DND-41 (cell line): Measurements from ENCODE around the gene PDZRN3.

ENCODE experiments used
- ATAC-seq: fragments of 200-7000 bp; cut with Tn5 transposase; 3 replicates; pipeline ENCODE4 v1.9.1; 2021; ENCODE audit warnings: low read depth; ENCODE audit not compliant: insufficient read depth
- DNase-seq: peaks from one replicate; pipeline ENCODE4 v3.0.0-alpha.2; 2020
- H2AFZ ChIP-seq: 2 replicates; pipeline ENCODE4 v1.6.0; 2012; ENCODE audit warnings: low read depth, low read length
- H3K27ac ChIP-seq: 2 replicates; pipeline ENCODE4 v1.5.1; 2012; ENCODE audit warnings: low read length, inconsistent platforms
- H3K27me3 ChIP-seq: fragments of 200-600 bp; sonication (generic); 2 replicates; pipeline ENCODE4 v1.6.0; 2012; ENCODE audit warnings: low read length, mild to moderate bottlenecking, inconsistent platforms; ENCODE audit not compliant: insufficient read depth, poor library complexity
- H3K36me3 ChIP-seq: 2 replicates; pipeline ENCODE4 v1.5.1; 2012; ENCODE audit warnings: low read length, inconsistent platforms; ENCODE audit not compliant: insufficient read depth
- H3K4me1 ChIP-seq: 2 replicates; pipeline ENCODE4 v1.5.1; 2012; ENCODE audit warnings: mild to moderate bottlenecking, low read length; ENCODE audit not compliant: insufficient read depth
- H3K4me2 ChIP-seq: 2 replicates; pipeline ENCODE4 v1.6.0; 2012; ENCODE audit warnings: mild to moderate bottlenecking, moderate library complexity, low read length, inconsistent platforms; ENCODE audit not compliant: insufficient read depth
- H3K4me3 ChIP-seq, 2 experiments: fragments of 200-600 bp in 1 of 2; shearing (Covaris generic) in 1 of 2; 2 replicates each; pipeline ENCODE4 v1.5.1; 2012 to 2016; ENCODE audit warnings: inconsistent platforms in 2 of 2, low read length in 2 of 2, mild to moderate bottlenecking in 2 of 2, low read depth in 1 of 2, moderate library complexity in 1 of 2
- H3K79me2 ChIP-seq: 2 replicates; pipeline ENCODE4 v1.6.0; 2012; ENCODE audit warnings: low read length, inconsistent platforms; ENCODE audit not compliant: insufficient read depth
- H3K9ac ChIP-seq: 2 replicates; pipeline ENCODE4 v1.6.0; 2012; ENCODE audit warnings: low read depth, mild to moderate bottlenecking, inconsistent platforms, low read length, moderate library complexity
- H3K9me3 ChIP-seq: 2 replicates; pipeline ENCODE4 v1.5.1; 2012; ENCODE audit warnings: low read length, moderate library complexity, mild to moderate bottlenecking, inconsistent platforms; ENCODE audit not compliant: insufficient read depth, severe bottlenecking
- H4K20me1 ChIP-seq: 2 replicates; pipeline ENCODE4 v1.6.0; 2012; ENCODE audit warnings: low read length; ENCODE audit not compliant: insufficient read depth
- CTCF ChIP-seq: IDR thresholded peaks from 2 replicates; pipeline ENCODE4 v1.5.1; 2012; ENCODE audit warnings: borderline replicate concordance, low read length, moderate library complexity, mild to moderate bottlenecking; ENCODE audit not compliant: poor library complexity, severe bottlenecking; ENCODE audit errors: extremely low read depth
- EZH2 ChIP-seq: IDR thresholded peaks from 3 replicates; pipeline ENCODE4 v1.6.1; 2012; ENCODE audit warnings: borderline replicate concordance, low read depth, mild to moderate bottlenecking, moderate library complexity, low read length, inconsistent platforms; ENCODE audit not compliant: severe bottlenecking

Gene PDZRN3

GRCh38 chr3:73530022-73530396, 94.7 kb downstream of the PDZRN3 start:
- no peak for DNase-seq
- no peak overlapping the region for H3K4me2 ChIP-seq

GRCh38 chr3:73529308-73530021, 95.3 kb downstream of the PDZRN3 start:
- Histone ChIP-seq H3K36me3 (no peaks in the 10 kb centered on the region), H3K9ac (no peak overlapping the region), H4K20me1 (no peaks in the 10 kb centered on the region), H3K4me3 (no peak overlapping the region), H2AFZ (no peak overlapping the region), H3K4me1 (no peaks in the 10 kb centered on the region), H3K4me2 (no peak overlapping the region), H3K27me3 (no peaks in the 10 kb centered on the region), H3K79me2 (no peaks in the 10 kb centered on the region), H3K27ac (no peak overlapping the region), H3K9me3 (no peaks in the 10 kb centered on the region)
- no peak for TF ChIP-seq EZH2
- no peak for TF ChIP-seq CTCF
- no peak for ATAC-seq
- DNase-seq = no peak

More at GRCh38 chr3:73530022-73530396, 94.7 kb downstream of the PDZRN3 start:
- no peaks in the 10 kb centered on the region for H3K9me3 ChIP-seq
- H3K79me2 ChIP-seq = no peaks in the 10 kb centered on the region
- no peaks in the 10 kb centered on the region for H3K4me1 ChIP-seq
- H3K9ac ChIP-seq = no peak overlapping the region
- TF ChIP-seq CTCF (no peak), EZH2 (no peak)
- ATAC-seq = no peak
- no peaks in the 10 kb centered on the region for H4K20me1 ChIP-seq
- no peak overlapping the region for H3K4me3 ChIP-seq
- H3K36me3 ChIP-seq = no peaks in the 10 kb centered on the region
- no peak overlapping the region for H2AFZ ChIP-seq
- H3K27ac ChIP-seq = no peak overlapping the region
- no peaks in the 10 kb centered on the region for H3K27me3 ChIP-seq

GRCh38 chr3:73525591-73525990, 99.2 kb downstream of the PDZRN3 start:
- H3K36me3 ChIP-seq = no peaks in the 10 kb centered on the region
- no peak for ATAC-seq
- no peaks in the 10 kb centered on the region for H3K4me1 ChIP-seq
- H3K79me2 ChIP-seq = no peaks in the 10 kb centered on the region
- H3K9ac ChIP-seq = no peak overlapping the region
- H3K27me3 ChIP-seq = no peaks in the 10 kb centered on the region
- DNase-seq = no peak
- H4K20me1 ChIP-seq = no peaks in the 10 kb centered on the region
- no peak overlapping the region for H2AFZ ChIP-seq
- no peak overlapping the region for H3K27ac ChIP-seq
- H3K9me3 ChIP-seq = no peaks in the 10 kb centered on the region
- no peak overlapping the region for H3K4me3 ChIP-seq
- TF ChIP-seq CTCF = no peak
- TF ChIP-seq EZH2 = no peak
- no peak overlapping the region for H3K4me2 ChIP-seq

- no peaks in the 10 kb centered on the region for H3K36me3 ChIP-seq
- no peaks in the 10 kb centered on the region for H3K9me3 ChIP-seq
- no peaks in the 10 kb centered on the region for H3K27me3 ChIP-seq
- H3K79me2 ChIP-seq = no peaks in the 10 kb centered on the region
- no peaks in the 10 kb centered on the region for H4K20me1 ChIP-seq
- TF ChIP-seq EZH2 (no peak), CTCF (no peak)
- no peaks in the 10 kb centered on the region for H3K4me1 ChIP-seq
- no peak overlapping the region for H2AFZ ChIP-seq
- DNase-seq (no peak), ATAC-seq (no peak)
- no peak overlapping the region for H3K27ac ChIP-seq
- no peak overlapping the region for H3K9ac ChIP-seq
- H3K4me2 ChIP-seq = no peak overlapping the region
- H3K4me3 ChIP-seq = no peak overlapping the region
Observed at GRCh38 chr3:73523661-73524060, 101.1 kb downstream of the PDZRN3 start.
